ENCODE data around the gene BCAS4. TPM values are rescaled to one million over a fixed set of nuclear protein-coding genes. Genes with fewer than 3 reads are reported as not detected.

BCAS4 gene
- total RNA-seq, 1 experiment from 2014 or later, result 25.8 TPM

DNA sequence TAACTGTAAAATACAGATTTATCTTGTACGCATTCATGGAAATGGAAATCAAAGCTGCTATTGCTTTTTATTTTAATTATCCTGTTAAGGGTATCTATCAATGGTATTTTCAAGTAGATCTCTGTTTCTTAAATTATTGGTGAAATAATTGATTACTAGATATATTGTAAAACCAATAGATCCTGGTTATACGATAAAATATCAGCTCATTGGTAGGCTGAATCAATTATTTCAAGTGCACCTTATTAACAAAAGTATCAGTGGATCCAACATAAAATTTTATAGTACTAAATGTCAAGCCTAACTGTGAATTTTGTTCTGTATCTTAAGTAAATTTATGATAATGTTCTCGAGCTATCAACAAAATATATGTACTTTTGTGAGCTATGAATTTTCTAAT is 41.7 kb upstream of the BCAS4 start (continued):
- TF ChIP-seq, protein P1, sequence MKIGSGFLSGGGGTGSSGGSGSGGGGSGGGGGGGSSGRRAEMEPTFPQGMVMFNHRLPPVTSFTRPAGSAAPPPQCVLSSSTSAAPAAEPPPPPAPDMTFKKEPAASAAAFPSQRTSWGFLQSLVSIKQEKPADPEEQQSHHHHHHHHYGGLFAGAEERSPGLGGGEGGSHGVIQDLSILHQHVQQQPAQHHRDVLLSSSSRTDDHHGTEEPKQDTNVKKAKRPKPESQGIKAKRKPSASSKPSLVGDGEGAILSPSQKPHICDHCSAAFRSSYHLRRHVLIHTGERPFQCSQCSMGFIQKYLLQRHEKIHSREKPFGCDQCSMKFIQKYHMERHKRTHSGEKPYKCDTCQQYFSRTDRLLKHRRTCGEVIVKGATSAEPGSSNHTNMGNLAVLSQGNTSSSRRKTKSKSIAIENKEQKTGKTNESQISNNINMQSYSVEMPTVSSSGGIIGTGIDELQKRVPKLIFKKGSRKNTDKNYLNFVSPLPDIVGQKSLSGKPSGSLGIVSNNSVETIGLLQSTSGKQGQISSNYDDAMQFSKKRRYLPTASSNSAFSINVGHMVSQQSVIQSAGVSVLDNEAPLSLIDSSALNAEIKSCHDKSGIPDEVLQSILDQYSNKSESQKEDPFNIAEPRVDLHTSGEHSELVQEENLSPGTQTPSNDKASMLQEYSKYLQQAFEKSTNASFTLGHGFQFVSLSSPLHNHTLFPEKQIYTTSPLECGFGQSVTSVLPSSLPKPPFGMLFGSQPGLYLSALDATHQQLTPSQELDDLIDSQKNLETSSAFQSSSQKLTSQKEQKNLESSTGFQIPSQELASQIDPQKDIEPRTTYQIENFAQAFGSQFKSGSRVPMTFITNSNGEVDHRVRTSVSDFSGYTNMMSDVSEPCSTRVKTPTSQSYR (CRISPR knock-in tag; IDR thresholded peaks at IDR 0.05), result no peak
- TF ChIP-seq, protein P2, sequence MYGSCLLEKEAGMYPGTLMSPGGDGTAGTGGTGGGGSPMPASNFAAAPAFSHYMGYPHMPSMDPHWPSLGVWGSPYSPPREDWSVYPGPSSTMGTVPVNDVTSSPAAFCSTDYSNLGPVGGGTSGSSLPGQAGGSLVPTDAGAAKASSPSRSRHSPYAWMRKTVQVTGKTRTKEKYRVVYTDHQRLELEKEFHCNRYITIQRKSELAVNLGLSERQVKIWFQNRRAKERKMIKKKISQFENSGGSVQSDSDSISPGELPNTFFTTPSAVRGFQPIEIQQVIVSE (CRISPR knock-in tag; IDR thresholded peaks at IDR 0.05; ENCODE audit: borderline replicate concordance), result no peak
- TF ChIP-seq SP1 (CRISPR knock-in tag; conservative IDR thresholded peaks at IDR 0.05), result no peak

- Mint-ChIP-seq H3K9me3 (no peaks in the 10 kb centered on the region), H3K27me3 (ENCODE audit: low read depth) (no peaks in the 10 kb centered on the region), H3K36me3 (peaks cover 15% of the 10 kb centered on the region), H3K4me1 (no peaks in the 10 kb centered on the region), H3K4me3 (no peak overlapping the region), H3K27ac (no peak overlapping the region)
- TF ChIP-seq FOXJ3 (CRISPR knock-in tag; IDR thresholded peaks at IDR 0.05; ENCODE audit: borderline replicate concordance) (no peak), ZNF263 (CRISPR knock-in tag; IDR thresholded peaks at IDR 0.05; ENCODE audit: low read depth) (no peak), ETV6 (CRISPR knock-in tag; IDR thresholded peaks at IDR 0.05) (no peak), ZNF671 (CRISPR knock-in tag; IDR thresholded peaks at IDR 0.05) (no peak), FOXP1 (CRISPR knock-in tag; IDR thresholded peaks at IDR 0.05; ENCODE audit: borderline replicate concordance) (no peak)
- TF ChIP-seq, protein P3, sequence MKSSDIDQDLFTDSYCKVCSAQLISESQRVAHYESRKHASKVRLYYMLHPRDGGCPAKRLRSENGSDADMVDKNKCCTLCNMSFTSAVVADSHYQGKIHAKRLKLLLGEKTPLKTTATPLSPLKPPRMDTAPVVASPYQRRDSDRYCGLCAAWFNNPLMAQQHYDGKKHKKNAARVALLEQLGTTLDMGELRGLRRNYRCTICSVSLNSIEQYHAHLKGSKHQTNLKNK (CRISPR knock-in tag; IDR thresholded peaks at IDR 0.05), result no peak
- TF ChIP-seq, protein P4, sequence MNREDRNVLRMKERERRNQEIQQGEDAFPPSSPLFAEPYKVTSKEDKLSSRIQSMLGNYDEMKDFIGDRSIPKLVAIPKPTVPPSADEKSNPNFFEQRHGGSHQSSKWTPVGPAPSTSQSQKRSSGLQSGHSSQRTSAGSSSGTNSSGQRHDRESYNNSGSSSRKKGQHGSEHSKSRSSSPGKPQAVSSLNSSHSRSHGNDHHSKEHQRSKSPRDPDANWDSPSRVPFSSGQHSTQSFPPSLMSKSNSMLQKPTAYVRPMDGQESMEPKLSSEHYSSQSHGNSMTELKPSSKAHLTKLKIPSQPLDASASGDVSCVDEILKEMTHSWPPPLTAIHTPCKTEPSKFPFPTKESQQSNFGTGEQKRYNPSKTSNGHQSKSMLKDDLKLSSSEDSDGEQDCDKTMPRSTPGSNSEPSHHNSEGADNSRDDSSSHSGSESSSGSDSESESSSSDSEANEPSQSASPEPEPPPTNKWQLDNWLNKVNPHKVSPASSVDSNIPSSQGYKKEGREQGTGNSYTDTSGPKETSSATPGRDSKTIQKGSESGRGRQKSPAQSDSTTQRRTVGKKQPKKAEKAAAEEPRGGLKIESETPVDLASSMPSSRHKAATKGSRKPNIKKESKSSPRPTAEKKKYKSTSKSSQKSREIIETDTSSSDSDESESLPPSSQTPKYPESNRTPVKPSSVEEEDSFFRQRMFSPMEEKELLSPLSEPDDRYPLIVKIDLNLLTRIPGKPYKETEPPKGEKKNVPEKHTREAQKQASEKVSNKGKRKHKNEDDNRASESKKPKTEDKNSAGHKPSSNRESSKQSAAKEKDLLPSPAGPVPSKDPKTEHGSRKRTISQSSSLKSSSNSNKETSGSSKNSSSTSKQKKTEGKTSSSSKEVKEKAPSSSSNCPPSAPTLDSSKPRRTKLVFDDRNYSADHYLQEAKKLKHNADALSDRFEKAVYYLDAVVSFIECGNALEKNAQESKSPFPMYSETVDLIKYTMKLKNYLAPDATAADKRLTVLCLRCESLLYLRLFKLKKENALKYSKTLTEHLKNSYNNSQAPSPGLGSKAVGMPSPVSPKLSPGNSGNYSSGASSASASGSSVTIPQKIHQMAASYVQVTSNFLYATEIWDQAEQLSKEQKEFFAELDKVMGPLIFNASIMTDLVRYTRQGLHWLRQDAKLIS (CRISPR knock-in tag; IDR thresholded peaks at IDR 0.05; ENCODE audit: borderline replicate concordance), result no peak
- TF ChIP-seq, protein P5, sequence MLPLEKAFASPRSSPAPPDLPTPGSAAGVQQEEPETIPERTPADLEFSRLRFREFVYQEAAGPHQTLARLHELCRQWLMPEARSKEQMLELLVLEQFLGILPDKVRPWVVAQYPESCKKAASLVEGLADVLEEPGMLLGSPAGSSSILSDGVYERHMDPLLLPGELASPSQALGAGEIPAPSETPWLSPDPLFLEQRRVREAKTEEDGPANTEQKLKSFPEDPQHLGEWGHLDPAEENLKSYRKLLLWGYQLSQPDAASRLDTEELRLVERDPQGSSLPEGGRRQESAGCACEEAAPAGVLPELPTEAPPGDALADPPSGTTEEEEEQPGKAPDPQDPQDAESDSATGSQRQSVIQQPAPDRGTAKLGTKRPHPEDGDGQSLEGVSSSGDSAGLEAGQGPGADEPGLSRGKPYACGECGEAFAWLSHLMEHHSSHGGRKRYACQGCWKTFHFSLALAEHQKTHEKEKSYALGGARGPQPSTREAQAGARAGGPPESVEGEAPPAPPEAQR (CRISPR knock-in tag; IDR thresholded peaks at IDR 0.05), result no peak
- POLR2A ChIA-PET, result no interaction called here
- CTCF ChIA-PET, result interaction anchor here (1.3 kb wide), 1 partner anchor 33 kb away, joined by 4 read pairs; no protein-coding TSS in a partner anchor
- DNase-seq (ENCODE audit: low spot score) (no peak), ATAC-seq (no peak)
Measured at GRCh38 chr20:50754420-50754819, 40.4 kb upstream of the BCAS4 start.

- no peak for ATAC-seq
- H3K4me1 Mint-ChIP-seq, result peaks cover 4% of the 10 kb centered on the region
- POLR2A ChIA-PET, result no interaction called here
- TF ChIP-seq, protein P6, sequence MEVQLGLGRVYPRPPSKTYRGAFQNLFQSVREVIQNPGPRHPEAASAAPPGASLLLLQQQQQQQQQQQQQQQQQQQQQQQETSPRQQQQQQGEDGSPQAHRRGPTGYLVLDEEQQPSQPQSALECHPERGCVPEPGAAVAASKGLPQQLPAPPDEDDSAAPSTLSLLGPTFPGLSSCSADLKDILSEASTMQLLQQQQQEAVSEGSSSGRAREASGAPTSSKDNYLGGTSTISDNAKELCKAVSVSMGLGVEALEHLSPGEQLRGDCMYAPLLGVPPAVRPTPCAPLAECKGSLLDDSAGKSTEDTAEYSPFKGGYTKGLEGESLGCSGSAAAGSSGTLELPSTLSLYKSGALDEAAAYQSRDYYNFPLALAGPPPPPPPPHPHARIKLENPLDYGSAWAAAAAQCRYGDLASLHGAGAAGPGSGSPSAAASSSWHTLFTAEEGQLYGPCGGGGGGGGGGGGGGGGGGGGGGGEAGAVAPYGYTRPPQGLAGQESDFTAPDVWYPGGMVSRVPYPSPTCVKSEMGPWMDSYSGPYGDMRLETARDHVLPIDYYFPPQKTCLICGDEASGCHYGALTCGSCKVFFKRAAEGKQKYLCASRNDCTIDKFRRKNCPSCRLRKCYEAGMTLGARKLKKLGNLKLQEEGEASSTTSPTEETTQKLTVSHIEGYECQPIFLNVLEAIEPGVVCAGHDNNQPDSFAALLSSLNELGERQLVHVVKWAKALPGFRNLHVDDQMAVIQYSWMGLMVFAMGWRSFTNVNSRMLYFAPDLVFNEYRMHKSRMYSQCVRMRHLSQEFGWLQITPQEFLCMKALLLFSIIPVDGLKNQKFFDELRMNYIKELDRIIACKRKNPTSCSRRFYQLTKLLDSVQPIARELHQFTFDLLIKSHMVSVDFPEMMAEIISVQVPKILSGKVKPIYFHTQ (CRISPR knock-in tag; IDR thresholded peaks at IDR 0.05), result no peak
- no peak for TF ChIP-seq NFYB (CRISPR knock-in tag; conservative IDR thresholded peaks at IDR 0.05; ENCODE audit: low read depth)
- no peak for TF ChIP-seq OVOL2 (CRISPR knock-in tag; IDR thresholded peaks at IDR 0.05; ENCODE audit: borderline replicate concordance)
- TF ChIP-seq ZBTB21 (CRISPR knock-in tag; IDR thresholded peaks at IDR 0.05; ENCODE audit: borderline replicate concordance), result no peak
- TF ChIP-seq ESRRA (CRISPR knock-in tag; IDR thresholded peaks at IDR 0.05; ENCODE audit: borderline replicate concordance), result no peak
- TF ChIP-seq FOXK1 (CRISPR knock-in tag; IDR thresholded peaks at IDR 0.05), result no peak
- no peak for TF ChIP-seq ZNF317 (CRISPR knock-in tag; IDR thresholded peaks at IDR 0.05; ENCODE audit: borderline replicate concordance, low read depth)
- no peak for TF ChIP-seq JAZF1 (CRISPR knock-in tag; IDR thresholded peaks at IDR 0.05)
- no peak for TF ChIP-seq CREM (CRISPR knock-in tag; IDR thresholded peaks at IDR 0.05)
- no peak for TF ChIP-seq KAT7 (CRISPR knock-in tag; IDR thresholded peaks at IDR 0.05; ENCODE audit: borderline replicate concordance)
- no peak for TF ChIP-seq ATF1 (CRISPR knock-in tag; IDR thresholded peaks at IDR 0.05)
- TF ChIP-seq MYBL2 (CRISPR knock-in tag; IDR thresholded peaks at IDR 0.05), result no peak
Measured at GRCh38 chr20:50756447-50756846, 38.4 kb upstream of the BCAS4 start.

More at GRCh38 chr20:50756447-50756846, 38.4 kb upstream of the BCAS4 start:
- CTCF ChIA-PET, result interaction anchor here (0.6 to 1.7 kb wide), 2 partner anchors 38 to 131 kb away, joined by 3 to 5 read pairs; partner anchors contain the start of gene BCAS4
- no peaks in the 10 kb centered on the region for H3K9me3 Mint-ChIP-seq
- H3K4me3 Mint-ChIP-seq, result no peak overlapping the region
- H3K27me3 Mint-ChIP-seq (ENCODE audit: low read depth), result no peaks in the 10 kb centered on the region
- H3K27ac Mint-ChIP-seq, result no peak overlapping the region
- no peak for DNase-seq (ENCODE audit: low spot score)
- H3K36me3 Mint-ChIP-seq, result 0 out of 2 replicates have a peak, but pooled peaks cover 2% of the 10 kb centered on the region
